HepG2 (cell line): Measurements from ENCODE around the gene NUP85. TPM values are rescaled to one million over a fixed set of nuclear protein-coding genes. Genes with fewer than 3 reads are reported as not detected.

Experiments
- ATF7 ChIP-seq, 2 experiments: fragments of 450-650 bp in 1 of 2; sonication (generic) in 1 of 2; formaldehyde crosslinking in 1 of 2; IDR thresholded peaks; 2 replicates each; pipeline versions ENCODE4 v1.4.0 to v1.6.1; 2016 to 2020; ENCODE audit warnings: antibody characterized with exemption in 1 of 2, mild to moderate bottlenecking in 1 of 2, missing genetic modification reagents in 1 of 2
- CCAR2 ChIP-seq: fragments of 200-400 bp; formaldehyde crosslinking; optimal IDR thresholded peaks from 2 replicates; pipeline ENCODE3; 2018; ENCODE audit warnings: low read depth, mild to moderate bottlenecking, low read length, moderate library complexity
- DNMT1 ChIP-seq: sonication (generic); formaldehyde crosslinking; IDR thresholded peaks from 2 replicates; pipeline ENCODE4 v1.5.1; 2020; ENCODE audit warnings: mild to moderate bottlenecking, missing genetic modification reagents
- ETV6 ChIP-seq: sonication (generic); formaldehyde crosslinking; conservative IDR thresholded peaks from 2 replicates; pipeline ENCODE4 v1.4.0; 2020; ENCODE audit warnings: missing genetic modification reagents
- HMGA1 ChIP-seq: sonication (generic); formaldehyde crosslinking; conservative IDR thresholded peaks from 2 replicates; pipeline ENCODE4 v1.4.0; 2020; ENCODE audit warnings: missing genetic modification reagents
- HNF1B ChIP-seq: sonication (generic); formaldehyde crosslinking; IDR thresholded peaks from 2 replicates; pipeline ENCODE4 v1.5.1; 2020; ENCODE audit warnings: mild to moderate bottlenecking, moderate library complexity, missing genetic modification reagents
- IRF2 ChIP-seq: IDR thresholded peaks from 2 replicates; pipeline ENCODE4 v1.6.1; 2018; ENCODE audit warnings: missing genetic modification reagents, missing compliant biosample characterization
- KAT7 ChIP-seq: IDR thresholded peaks from 2 replicates; pipeline ENCODE4 v1.6.1; 2018; ENCODE audit warnings: borderline replicate concordance, missing compliant biosample characterization
- MATR3 ChIP-seq: sonication (generic); formaldehyde crosslinking; IDR thresholded peaks from 2 replicates; pipeline ENCODE4 v1.4.0; 2020; ENCODE audit warnings: missing genetic modification reagents
- MEF2D ChIP-seq: sonication (generic); formaldehyde crosslinking; IDR thresholded peaks from 2 replicates; pipeline ENCODE4 v1.5.1; 2020; ENCODE audit warnings: mild to moderate bottlenecking, missing genetic modification reagents
- POLR2AphosphoS2 ChIP-seq: IDR thresholded peaks from 2 replicates; pipeline ENCODE4 v1.6.1; 2011; ENCODE audit warnings: low read depth, low read length, improper control_type of control experiment
- TGIF2 ChIP-seq: IDR thresholded peaks from 2 replicates; pipeline ENCODE4 v1.6.1; 2016; ENCODE audit warnings: control low read depth, missing compliant biosample characterization
- ZKSCAN5 ChIP-seq: sonication (generic); formaldehyde crosslinking; IDR thresholded peaks from 2 replicates; pipeline ENCODE4 v1.5.1; 2020; ENCODE audit warnings: mild to moderate bottlenecking, missing genetic modification reagents
- ZKSCAN8 ChIP-seq: IDR thresholded peaks from 2 replicates; pipeline ENCODE4 v1.6.1; 2016; ENCODE audit warnings: borderline replicate concordance, missing genetic modification reagents, missing compliant biosample characterization
- ZNF264 ChIP-seq: sonication (generic); formaldehyde crosslinking; IDR thresholded peaks from 2 replicates; pipeline ENCODE4 v1.4.0; 2020; ENCODE audit warnings: missing genetic modification reagents
- ZNF34 ChIP-seq: sonication (generic); formaldehyde crosslinking; IDR thresholded peaks from 2 replicates; pipeline ENCODE4 v1.4.0; 2020; ENCODE audit warnings: mild to moderate bottlenecking, missing genetic modification reagents, borderline replicate concordance
- ZNF543 ChIP-seq: sonication (generic); formaldehyde crosslinking; IDR thresholded peaks from 2 replicates; pipeline ENCODE4 v1.4.0; 2020; ENCODE audit warnings: mild to moderate bottlenecking, missing genetic modification reagents
- ZNF629 ChIP-seq: sonication (generic); formaldehyde crosslinking; conservative IDR thresholded peaks from 2 replicates; pipeline ENCODE4 v1.5.0; 2020; ENCODE audit warnings: missing genetic modification reagents
- ZNF713 ChIP-seq: sonication (generic); formaldehyde crosslinking; IDR thresholded peaks from 2 replicates; pipeline ENCODE4 v1.4.0; 2020; ENCODE audit warnings: mild to moderate bottlenecking, missing genetic modification reagents
- ZNF747 ChIP-seq: sonication (generic); formaldehyde crosslinking; IDR thresholded peaks from 2 replicates; pipeline ENCODE4 v1.8.1; 2023; ENCODE audit warnings: missing genetic modification reagents, mild to moderate bottlenecking, borderline replicate concordance
- polyA plus RNA-seq, 8 experiments: library from polyadenylated mRNA; depleted of rRNA in 3 of 8; stranded (reverse) in 7 of 8; unstranded in 1 of 8; fragments of >200 nt; fragmentation: Illumina TruSeq in 4 of 8; extraction: Trizol in 4 of 8; gene quantifications; 2 replicates each; pipeline versions ENCODE4 v1.2.1 to v1.2.3, GENCODE V29; 2011 to 2016; ENCODE audit warnings: low read depth in 4 of 8, missing spikeins in 1 of 8, mixed read lengths in 1 of 8; ENCODE audit not compliant: insufficient read depth in 1 of 8
- total RNA-seq, 5 experiments: library from RNA; depleted of rRNA; stranded (reverse); fragments of >200 nt; fragmentation: Illumina TruSeq; extraction: Trizol; gene quantifications; 2 replicates each; pipeline ENCODE4 v1.2.3, GENCODE V29; 2016; ENCODE audit warnings: low read depth in 1 of 5
- TF ChIP-seq, protein P1 (sequence below): sonication (generic); formaldehyde crosslinking; IDR thresholded peaks from 2 replicates; pipeline ENCODE4 v1.8.1; 2023; ENCODE audit warnings: mild to moderate bottlenecking, moderate library complexity, missing genetic modification reagents
- TF ChIP-seq, protein P2 (sequence below): sonication (generic); formaldehyde crosslinking; IDR thresholded peaks from 2 replicates; pipeline ENCODE4 v1.5.1; 2020; ENCODE audit warnings: mild to moderate bottlenecking, missing genetic modification reagents, borderline replicate concordance

Gene NUP85
- total and polyA plus RNA-seq, 2 of the 13 experiments (the other 11 are each of a cell fraction or from before 2014, with no cell fraction given): 89.1 to 124 TPM

DNA sequence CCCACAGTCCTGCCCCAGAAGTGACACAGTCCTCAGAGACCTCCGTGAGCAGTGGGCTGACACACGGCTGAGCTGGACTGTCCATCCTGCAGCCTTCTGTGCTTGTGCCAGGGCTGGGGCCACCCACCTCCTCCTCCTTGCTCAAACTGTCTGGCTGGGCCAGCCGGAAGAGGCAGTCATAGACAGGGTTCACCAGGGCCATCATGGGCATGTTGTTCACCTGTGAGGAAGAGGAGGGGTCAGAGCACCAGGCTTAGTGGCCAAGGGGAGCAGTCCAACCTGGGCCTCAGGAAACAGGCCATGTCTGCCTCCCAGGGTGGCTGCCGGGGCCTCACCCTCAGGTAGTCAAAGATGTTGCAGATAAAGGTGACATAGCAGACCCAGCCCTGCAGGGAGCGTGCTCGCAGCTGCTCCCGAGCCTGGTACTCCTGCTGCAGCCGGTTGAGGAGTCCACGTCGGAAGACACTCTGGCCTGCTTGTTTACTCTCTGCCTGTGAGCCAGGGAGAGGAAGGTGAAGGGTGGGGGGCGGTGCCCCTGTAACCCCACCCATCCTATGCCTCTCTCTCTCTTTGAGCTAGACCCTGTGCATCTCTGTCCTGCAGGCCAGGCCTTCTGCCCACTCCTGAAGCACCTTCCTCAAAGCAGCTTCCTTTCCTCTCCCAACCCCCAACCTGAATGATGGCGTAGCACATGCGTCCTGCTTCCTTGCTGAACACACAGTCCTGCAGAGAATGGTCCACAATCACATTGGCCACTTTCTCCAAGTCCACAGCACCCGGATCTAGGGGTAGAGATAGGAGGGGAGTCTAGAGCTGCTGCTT, 62.1 kb downstream of the NUP85 start (continued):
- no peak; the same call in 1 of the 2 replicates for TF ChIP-seq HNF1B (CRISPR knock-in tag)
- TF ChIP-seq DNMT1 (CRISPR knock-in tag): no peak
- TF ChIP-seq ETV6: peak; percentile 73; the same call in 1 of the 2 replicates
- TF ChIP-seq KAT7 (CRISPR knock-in tag): peak; percentile 46; the same call in 1 of the 2 replicates
- TF ChIP-seq ZNF264: no peak
- TF ChIP-seq, protein P1, sequence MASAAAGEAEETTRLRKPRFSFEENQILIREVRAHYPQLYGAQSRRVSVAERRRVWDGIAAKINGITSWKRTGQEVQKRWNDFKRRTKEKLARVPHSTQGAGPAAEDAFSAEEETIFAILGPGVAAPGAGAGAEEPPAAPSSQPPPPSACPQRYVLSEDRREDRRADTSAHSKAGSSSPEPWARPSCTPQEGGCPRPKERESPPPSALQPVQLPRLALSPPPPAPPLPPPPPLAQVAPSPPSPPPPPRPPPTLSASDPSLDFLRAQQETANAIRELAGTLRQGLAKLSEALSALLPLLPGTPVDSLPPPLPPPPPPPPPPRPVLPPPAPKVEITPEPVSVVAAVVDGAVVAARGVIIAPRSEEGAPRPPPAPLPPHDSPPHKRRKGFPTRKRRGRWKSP (CRISPR knock-in tag): no peak
- no peak for TF ChIP-seq ZNF629 (CRISPR knock-in tag)
- TF ChIP-seq, protein P2, sequence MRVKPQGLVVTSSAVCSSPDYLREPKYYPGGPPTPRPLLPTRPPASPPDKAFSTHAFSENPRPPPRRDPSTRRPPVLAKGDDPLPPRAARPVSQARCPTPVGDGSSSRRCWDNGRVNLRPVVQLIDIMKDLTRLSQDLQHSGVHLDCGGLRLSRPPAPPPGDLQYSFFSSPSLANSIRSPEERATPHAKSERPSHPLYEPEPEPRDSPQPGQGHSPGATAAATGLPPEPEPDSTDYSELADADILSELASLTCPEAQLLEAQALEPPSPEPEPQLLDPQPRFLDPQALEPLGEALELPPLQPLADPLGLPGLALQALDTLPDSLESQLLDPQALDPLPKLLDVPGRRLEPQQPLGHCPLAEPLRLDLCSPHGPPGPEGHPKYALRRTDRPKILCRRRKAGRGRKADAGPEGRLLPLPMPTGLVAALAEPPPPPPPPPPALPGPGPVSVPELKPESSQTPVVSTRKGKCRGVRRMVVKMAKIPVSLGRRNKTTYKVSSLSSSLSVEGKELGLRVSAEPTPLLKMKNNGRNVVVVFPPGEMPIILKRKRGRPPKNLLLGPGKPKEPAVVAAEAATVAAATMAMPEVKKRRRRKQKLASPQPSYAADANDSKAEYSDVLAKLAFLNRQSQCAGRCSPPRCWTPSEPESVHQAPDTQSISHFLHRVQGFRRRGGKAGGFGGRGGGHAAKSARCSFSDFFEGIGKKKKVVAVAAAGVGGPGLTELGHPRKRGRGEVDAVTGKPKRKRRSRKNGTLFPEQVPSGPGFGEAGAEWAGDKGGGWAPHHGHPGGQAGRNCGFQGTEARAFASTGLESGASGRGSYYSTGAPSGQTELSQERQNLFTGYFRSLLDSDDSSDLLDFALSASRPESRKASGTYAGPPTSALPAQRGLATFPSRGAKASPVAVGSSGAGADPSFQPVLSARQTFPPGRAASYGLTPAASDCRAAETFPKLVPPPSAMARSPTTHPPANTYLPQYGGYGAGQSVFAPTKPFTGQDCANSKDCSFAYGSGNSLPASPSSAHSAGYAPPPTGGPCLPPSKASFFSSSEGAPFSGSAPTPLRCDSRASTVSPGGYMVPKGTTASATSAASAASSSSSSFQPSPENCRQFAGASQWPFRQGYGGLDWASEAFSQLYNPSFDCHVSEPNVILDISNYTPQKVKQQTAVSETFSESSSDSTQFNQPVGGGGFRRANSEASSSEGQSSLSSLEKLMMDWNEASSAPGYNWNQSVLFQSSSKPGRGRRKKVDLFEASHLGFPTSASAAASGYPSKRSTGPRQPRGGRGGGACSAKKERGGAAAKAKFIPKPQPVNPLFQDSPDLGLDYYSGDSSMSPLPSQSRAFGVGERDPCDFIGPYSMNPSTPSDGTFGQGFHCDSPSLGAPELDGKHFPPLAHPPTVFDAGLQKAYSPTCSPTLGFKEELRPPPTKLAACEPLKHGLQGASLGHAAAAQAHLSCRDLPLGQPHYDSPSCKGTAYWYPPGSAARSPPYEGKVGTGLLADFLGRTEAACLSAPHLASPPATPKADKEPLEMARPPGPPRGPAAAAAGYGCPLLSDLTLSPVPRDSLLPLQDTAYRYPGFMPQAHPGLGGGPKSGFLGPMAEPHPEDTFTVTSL: no peak
- peak; percentile 15; the same call in 1 of the 2 replicates for TF ChIP-seq ZNF543
- TF ChIP-seq MEF2D (CRISPR knock-in tag): no peak
- TF ChIP-seq ZNF747 (CRISPR knock-in tag): no peak
- 0 out of 2 replicates have a peak, but pooled peaks have one; percentile 12 for TF ChIP-seq ZNF34 (CRISPR knock-in tag)
- no peak for TF ChIP-seq POLR2AphosphoS2
- no peak for TF ChIP-seq ATF7 (IDR thresholded peaks at IDR 0.05)
- TF ChIP-seq ATF7 (CRISPR knock-in tag; IDR thresholded peaks at IDR 0.05): no peak
- no peak for TF ChIP-seq TGIF2 (CRISPR knock-in tag)
- peak; percentile 65; the same call in 1 of the 2 replicates for TF ChIP-seq ZKSCAN8 (CRISPR knock-in tag)
- TF ChIP-seq IRF2 (CRISPR knock-in tag): peak; percentile 84
- 0 out of 2 replicates have a peak, but pooled peaks have one; percentile 58 for TF ChIP-seq ZNF713 (CRISPR knock-in tag)
- no peak for TF ChIP-seq ZKSCAN5
- no peak for TF ChIP-seq HMGA1 (CRISPR knock-in tag)
- no peak for TF ChIP-seq MATR3 (CRISPR knock-in tag)
- TF ChIP-seq CCAR2: no peak
